HCT116 (cell line): Measurements from ENCODE around the gene TCERG1L. TPM values are rescaled to one million over a fixed set of nuclear protein-coding genes. Genes with fewer than 3 reads are reported as not detected.

Source experiments
- ATAC-seq: fragments of 200-7000 bp; cut with Tn5 transposase; 2 replicates; pipeline ENCODE4 v1.9.1; 2020; ENCODE audit warnings: mild to moderate bottlenecking, moderate library complexity
- BruUV-seq: library from RNA; stranded (reverse); fragments of 400-500 nt; replicated peaks from 2 replicates; lab custom pipeline; 2021; lab: Mats Ljungman, UMichigan
- CTCF ChIA-PET: fragments of 300-600 bp; sonication (Branson Sonifier 250); formaldehyde crosslinking; loops from one replicate; lab custom pipeline; 2021; ENCODE audit warnings: antibody characterized with exemption; lab: Charles Lee
- POLR2A ChIA-PET: fragments of 300-600, 350-600 bp; sonication (Branson Sonifier 250); formaldehyde crosslinking; loops from one replicate; lab custom pipeline; 2021; ENCODE audit warnings: antibody characterized with exemption; lab: Charles Lee
- RAD21 ChIA-PET, 2 experiments: fragments of 300-600 bp; sonication (Branson Sonifier 250); formaldehyde crosslinking; loops; one replicate each; lab custom pipeline; 2023; ENCODE audit warnings: low total read pairs in 2 of 2; ENCODE audit not compliant: uncharacterized antibody in 2 of 2, unreplicated experiment in 2 of 2, low non-redundant PET in 1 of 2; lab: Charles Lee
- DNase-seq: peaks from one replicate; pipeline ENCODE4 v3.0.0-alpha.2; 2010; ENCODE audit warnings: low read depth, low spot score
- H2AFZ ChIP-seq: fragments of 200-600 bp; shearing (Covaris generic), sonication (generic); 2 replicates; pipeline ENCODE4 v1.6.1; 2017; ENCODE audit warnings: low read depth, mixed run types, mixed read lengths, antibody characterized with exemption, low read length; ENCODE audit not compliant: poor library complexity, severe bottlenecking
- H3K27ac ChIP-seq: 2 replicates; pipeline ENCODE4 v1.5.1; 2012; ENCODE audit warnings: low read depth, low read length
- H3K27me3 ChIP-seq: fragments of 200-600 bp; sonication (generic); 2 replicates; pipeline ENCODE4 v1.6.1; 2016; ENCODE audit warnings: mixed run types, low read length, mixed read lengths; ENCODE audit not compliant: insufficient read depth
- H3K36me3 ChIP-seq, 2 experiments: fragments of 200-500 bp in 1 of 2; fragments of 200-600 bp in 1 of 2; sonication (Bioruptor generic) in 1 of 2; sonication (generic) in 1 of 2; 2 replicates each; pipeline versions ENCODE4 v1.5.1 to v1.6.1; 2014 to 2016; ENCODE audit warnings: low read length in 2 of 2, inconsistent platforms in 1 of 2, mixed read lengths in 1 of 2, mixed run types in 1 of 2; ENCODE audit not compliant: insufficient read depth in 2 of 2, control insufficient read depth in 1 of 2
- H3K4me1 ChIP-seq, 2 experiments: fragments of 200-600 bp in 1 of 2; sonication (generic) in 1 of 2; 2 replicates each; pipeline versions ENCODE4 v1.5.1 to v1.6.1; 2012 to 2017; ENCODE audit warnings: low read length in 2 of 2, inconsistent platforms in 1 of 2, mild to moderate bottlenecking in 1 of 2, mixed read lengths in 1 of 2, mixed run types in 1 of 2, moderate library complexity in 1 of 2; ENCODE audit not compliant: insufficient read depth in 2 of 2, control insufficient read depth in 1 of 2
- H3K4me2 ChIP-seq: fragments of 200-600 bp; sonication (generic); 2 replicates; pipeline ENCODE4 v1.6.1; 2017; ENCODE audit warnings: mixed run types, low read length, mixed read lengths
- H3K4me3 ChIP-seq, 2 experiments: fragments of 200-600 bp in 1 of 2; sonication (generic) in 1 of 2; replicated peaks in 1 of 2; 2 replicates each; pipeline ENCODE4 v1.5.1; 2011 to 2016; ENCODE audit warnings: low read length in 2 of 2, control low read depth in 1 of 2, low read depth in 1 of 2, mild to moderate bottlenecking in 1 of 2, mixed read lengths in 1 of 2, mixed run types in 1 of 2
- H3K79me2 ChIP-seq: fragments of 200-600 bp; sonication (generic); 2 replicates; pipeline ENCODE4 v1.6.1; 2017; ENCODE audit warnings: mild to moderate bottlenecking, mixed run types, low read length, moderate library complexity, mixed read lengths; ENCODE audit not compliant: insufficient read depth
- H3K9ac ChIP-seq: fragments of 200-600 bp; sonication (generic); 2 replicates; pipeline ENCODE4 v1.6.1; 2016; ENCODE audit warnings: low read length, mixed read lengths
- H3K9me2 ChIP-seq: fragments of 200-600 bp; sonication (generic), shearing (Covaris generic); 2 replicates; pipeline ENCODE4 v1.6.1; 2017; ENCODE audit warnings: mixed run types, mild to moderate bottlenecking, moderate library complexity; ENCODE audit not compliant: insufficient read depth
- H3K9me3 ChIP-seq, 2 experiments: fragments of 200-500 bp in 1 of 2; fragments of 200-600 bp in 1 of 2; sonication (Bioruptor generic) in 1 of 2; sonication (generic) in 1 of 2; 2 replicates each; pipeline ENCODE4 v1.6.1; 2014 to 2017; ENCODE audit warnings: low read length in 2 of 2, mixed read lengths in 2 of 2, inconsistent platforms in 1 of 2, low read depth in 1 of 2, mild to moderate bottlenecking in 1 of 2, mixed run types in 1 of 2, moderate library complexity in 1 of 2; ENCODE audit not compliant: control insufficient read depth in 1 of 2, insufficient read depth in 1 of 2
- H4K20me1 ChIP-seq: fragments of 200-600 bp; sonication (generic), shearing (Covaris generic); 2 replicates; pipeline ENCODE4 v1.6.1; 2017; ENCODE audit warnings: mixed run types, mild to moderate bottlenecking, moderate library complexity; ENCODE audit not compliant: insufficient read depth
- ATF3 ChIP-seq: IDR thresholded peaks from 2 replicates; pipeline ENCODE4 v1.6.1; 2012
- CBX3 ChIP-seq: IDR thresholded peaks from 2 replicates; pipeline ENCODE4 v1.6.1; 2012; ENCODE audit warnings: low read depth
- EZH2phosphoT487 ChIP-seq: fragments of 200-600 bp; IDR thresholded peaks from 2 replicates; pipeline ENCODE4 v1.6.1; 2018; ENCODE audit warnings: antibody characterized with exemption, borderline replicate concordance
- FOSL1 ChIP-seq: IDR thresholded peaks from 2 replicates; pipeline ENCODE4 v1.6.1; 2012; ENCODE audit warnings: low read depth
- JUND ChIP-seq: IDR thresholded peaks from 2 replicates; pipeline ENCODE4 v1.6.1; 2012
- POLR2A ChIP-seq: IDR thresholded peaks from 2 replicates; pipeline ENCODE4 v1.7.0; 2011; ENCODE audit warnings: borderline replicate concordance; ENCODE audit not compliant: insufficient read depth, insufficient read length; ENCODE audit errors: extremely low read depth
- POLR2AphosphoS5 ChIP-seq: IDR thresholded peaks from 2 replicates; pipeline ENCODE4 v1.6.1; 2011; ENCODE audit warnings: mild to moderate bottlenecking, low read depth, low read length, moderate library complexity
- RAD21 ChIP-seq: IDR thresholded peaks from 2 replicates; pipeline ENCODE4 v1.6.1; 2012; ENCODE audit warnings: low read depth, mild to moderate bottlenecking
- REST ChIP-seq: IDR thresholded peaks from 2 replicates; pipeline ENCODE4 v1.6.1; 2012; ENCODE audit warnings: low read depth
- ZBTB33 ChIP-seq: IDR thresholded peaks from 2 replicates; pipeline ENCODE4 v1.6.1; 2011; ENCODE audit warnings: mild to moderate bottlenecking, low read length, moderate library complexity; ENCODE audit not compliant: insufficient replicate concordance; ENCODE audit errors: extremely low read depth
- intact Hi-C: fragments of 100-400 bp; cut with micrococcal nuclease; formaldehyde crosslinking; loops from 2 replicates; pipeline ENCODE4 v1.10.0; 2022
- total RNA-seq: library from RNA; stranded (reverse); gene quantifications from one replicate; pipeline ENCODE4 v1.2.1, GENCODE V29; 2021; ENCODE audit not compliant: unreplicated experiment

TCERG1L gene
- total RNA-seq, 1 experiment from 2014 or later: not detected

DNA sequence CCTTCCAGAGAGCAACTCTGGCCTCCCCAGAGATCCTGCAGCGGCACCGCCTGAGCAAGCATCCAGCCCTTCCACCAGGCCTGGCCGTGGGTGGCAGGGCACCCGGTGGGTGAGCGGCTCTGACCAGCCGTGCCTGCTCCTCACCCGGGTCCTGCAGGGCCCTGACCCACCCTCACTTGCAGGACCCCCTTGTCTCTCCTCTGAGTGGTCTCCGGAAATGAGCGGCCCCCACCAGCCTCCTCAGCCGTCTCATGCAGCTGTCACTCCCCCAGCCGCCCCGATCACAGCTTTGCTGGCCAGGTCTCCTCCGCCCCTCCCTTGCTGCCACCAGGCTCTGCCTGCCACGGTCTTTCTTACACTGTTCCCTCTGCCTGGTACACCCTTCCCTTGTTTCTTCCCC is 218.2 kb downstream of the TCERG1L start:
- DNase-seq (no peak), ATAC-seq (no peak)
- RAD21 ChIA-PET: no interaction called here
- Histone ChIP-seq H3K9me3 (no peaks in the 10 kb centered on the region), H3K36me3 (no peaks in the 10 kb centered on the region), H3K4me3 (no peak overlapping the region), H3K27ac (no peak overlapping the region), H2AFZ (no peak overlapping the region), H3K4me2 (no peak overlapping the region), H3K9me2 (no peaks in the 10 kb centered on the region), H3K4me1 (peaks cover 11 to 16% of the 10 kb centered on the region in 2 experiments; a peak in 3 of 4 replicates), H4K20me1 (no peaks in the 10 kb centered on the region), H3K79me2 (no peaks in the 10 kb centered on the region), H3K27me3 (no peaks in the 10 kb centered on the region), H3K9ac (no peak overlapping the region)
- CTCF ChIA-PET: no interaction called here
- POLR2A ChIA-PET: no interaction called here
- no peak for TF ChIP-seq JUND
- TF ChIP-seq CBX3: no peak
- TF ChIP-seq EZH2phosphoT487: no peak
- TF ChIP-seq ATF3: no peak
- no peak for TF ChIP-seq ZBTB33
- no peak for TF ChIP-seq RAD21
- TF ChIP-seq FOSL1: no peak
- no peak for TF ChIP-seq REST
- TF ChIP-seq POLR2A: no peak
- TF ChIP-seq POLR2AphosphoS5: no peak
- intact Hi-C loops: no loop called here
- BruUV-seq: no TSS peak
